Suppressor macrophage treated with lipopolysaccharide for 4 hours (primary cell): Measurements from ENCODE around the gene INA.

Source experiments
- DNase-seq: peaks from one replicate; pipeline ENCODE4 v3.0.0-alpha.2; 2020

Gene INA

GRCh38 chr10:103276251-103276895 is 565 bp upstream of the INA start:
- DNase-seq, result no peak

- DNase-seq, result no peak
Observed at GRCh38 chr10:103277713-103278536, 987 bp downstream of the INA start.

GRCh38 chr10:103278537-103278823 is 1.5 kb downstream of the INA start:
- no peak for DNase-seq

GRCh38 chr10:103278862-103279298 is 1.9 kb downstream of the INA start:
- DNase-seq, result peak; percentile 65

GRCh38 chr10:103280031-103280430 is 3.1 kb downstream of the INA start:
- DNase-seq, result no peak

GRCh38 chr10:103280506-103280905 is 3.6 kb downstream of the INA start:
- no peak for DNase-seq

GRCh38 chr10:103281753-103282152 is 4.8 kb downstream of the INA start:
- no peak for DNase-seq

GRCh38 chr10:103282961-103283360 is 6.0 kb downstream of the INA start:
- no peak for DNase-seq

- peak; percentile 85 for DNase-seq
Observed at GRCh38 chr10:103284170-103284569, 7.2 kb downstream of the INA start.

GRCh38 chr10:103287992-103288391 is 11.1 kb downstream of the INA start:
- no peak for DNase-seq

- no peak for DNase-seq
Observed at GRCh38 chr10:103291588-103291987, 14.7 kb downstream of the INA start.

- DNase-seq, result no peak
Observed at GRCh38 chr10:103295374-103296015, 18.6 kb downstream of the INA start.

- DNase-seq, result no peak
Observed at GRCh38 chr10:103307594-103307993, 30.7 kb downstream of the INA start.

GRCh38 chr10:103310197-103310596 is 33.3 kb downstream of the INA start:
- no peak for DNase-seq

- no peak for DNase-seq
Observed at GRCh38 chr10:103316087-103316486, 39.1 kb downstream of the INA start.

- DNase-seq, result no peak
Observed at GRCh38 chr10:103327906-103328305, 51.0 kb downstream of the INA start.

GRCh38 chr10:103333934-103334520 is 57.1 kb downstream of the INA start:
- peak; percentile 52 for DNase-seq

- DNase-seq, result no peak
Observed at GRCh38 chr10:103334567-103334966, 57.6 kb downstream of the INA start.

- DNase-seq, result no peak
Observed at GRCh38 chr10:103336370-103336769, 59.4 kb downstream of the INA start.
